CD8-positive, alpha-beta memory T cell (primary cell): ENCODE data around the gene BLM. TPM values are rescaled to one million over a fixed set of nuclear protein-coding genes. Genes with fewer than 3 reads are reported as not detected.

ENCODE experiments used
- CTCF ChIA-PET: fragments of 350-600 bp; sonication (Branson Sonifier 250); formaldehyde crosslinking; loops from one replicate; lab custom pipeline; 2021; ENCODE audit warnings: antibody characterized with exemption; lab: Charles Lee
- POLR2A ChIA-PET: fragments of 350-600 bp; sonication (Branson Sonifier 250); formaldehyde crosslinking; loops from one replicate; lab custom pipeline; 2021; ENCODE audit warnings: antibody characterized with exemption; lab: Charles Lee
- DNase-seq, 5 donors: peaks; one replicate each; pipeline versions ENCODE4 v3.0.0 to v3.0.0-alpha.2; 2020 to 2022; ENCODE audit warnings: mixed read lengths in 1 of 5
- H3K27ac ChIP-seq: one replicate; pipeline ENCODE4 v1.7.0; 2013; ENCODE audit warnings: low read depth, mild to moderate bottlenecking, low read length, moderate library complexity
- H3K27me3 ChIP-seq: 2 replicates; pipeline ENCODE4 v1.7.0; 2013; ENCODE audit warnings: low read length, mild to moderate bottlenecking; ENCODE audit not compliant: insufficient read depth, poor library complexity, severe bottlenecking
- H3K36me3 ChIP-seq: 2 replicates; pipeline ENCODE4 v1.7.0; 2013; ENCODE audit warnings: mild to moderate bottlenecking, low read length, moderate library complexity; ENCODE audit not compliant: insufficient read depth
- H3K4me1 ChIP-seq: 2 replicates; pipeline ENCODE4 v1.7.0; 2013; ENCODE audit warnings: mild to moderate bottlenecking, low read length, moderate library complexity; ENCODE audit not compliant: insufficient read depth
- H3K4me3 ChIP-seq: 2 replicates; pipeline ENCODE4 v1.7.0; 2013; ENCODE audit warnings: mild to moderate bottlenecking, low read length
- H3K9me3 ChIP-seq: 2 replicates; pipeline ENCODE4 v1.7.0; 2013; ENCODE audit warnings: mild to moderate bottlenecking, low read length
- H3K27ac Mint-ChIP-seq, 8 donors: one replicate each; pipeline ENCODE4 v1.8.0; 2020 to 2021; ENCODE audit warnings: mixed read lengths in 8 of 8, mild to moderate bottlenecking in 6 of 8, inconsistent platforms in 3 of 8, moderate library complexity in 3 of 8
- H3K27me3 Mint-ChIP-seq, 2 donors: one replicate each; pipeline ENCODE4 v1.8.0; 2020 to 2021; ENCODE audit warnings: mixed read lengths in 2 of 2, mild to moderate bottlenecking in 1 of 2, moderate library complexity in 1 of 2
- H3K36me3 Mint-ChIP-seq, 3 donors: one replicate each; pipeline ENCODE4 v1.8.0; 2020 to 2021; ENCODE audit warnings: mixed read lengths in 3 of 3, inconsistent platforms in 1 of 3, mild to moderate bottlenecking in 1 of 3
- H3K4me1 Mint-ChIP-seq, 3 donors: one replicate each; pipeline ENCODE4 v1.8.0; 2020 to 2021; ENCODE audit warnings: mixed read lengths in 3 of 3, inconsistent platforms in 1 of 3, mild to moderate bottlenecking in 1 of 3
- H3K4me3 Mint-ChIP-seq, 7 donors: one replicate each; pipeline ENCODE4 v1.8.0; 2020 to 2021; ENCODE audit warnings: mixed read lengths in 7 of 7, mild to moderate bottlenecking in 6 of 7, moderate library complexity in 4 of 7, inconsistent platforms in 2 of 7
- H3K9me3 Mint-ChIP-seq, 5 donors: one replicate each; pipeline ENCODE4 v1.8.0; 2020 to 2022; ENCODE audit warnings: mixed read lengths in 5 of 5, mild to moderate bottlenecking in 3 of 5, moderate library complexity in 2 of 5, inconsistent platforms in 1 of 5
- polyA plus RNA-seq: library from polyadenylated mRNA; unstranded; fragments of 300-500 nt; fragmentation: Illumina TruSeq; gene quantifications from one replicate; pipeline ENCODE4 v1.2.3, GENCODE V29; 2021
- total RNA-seq, 2 experiments: library from RNA; stranded (reverse); gene quantifications; one replicate each; pipeline ENCODE4 v1.2.3, GENCODE V29; 2021

Gene BLM
- total and polyA plus RNA-seq, 3 experiments from 2014 or later = 5.8 to 37.6 (median 37.0) TPM

DNA sequence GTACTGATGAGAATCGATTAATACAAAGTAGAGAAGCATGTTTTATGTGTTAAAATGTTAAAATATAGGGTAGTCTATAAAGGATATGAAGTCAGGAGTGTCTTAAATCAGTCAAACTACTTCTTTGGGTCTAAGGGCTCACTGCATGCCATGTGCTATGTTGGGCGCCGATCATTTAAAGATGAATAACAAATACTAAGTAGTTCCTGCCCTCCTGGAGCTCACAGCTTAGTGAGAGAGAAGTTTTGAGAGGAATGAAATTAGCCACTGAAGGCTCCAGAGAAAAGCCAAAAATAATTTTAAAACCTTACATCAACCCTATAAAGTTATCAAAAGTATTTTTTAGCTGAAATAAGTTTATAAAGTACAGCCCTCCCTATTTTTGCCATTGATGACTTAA is 44.5 kb downstream of the BLM start:
- no peaks in the 10 kb centered on the region for H3K4me1 Mint-ChIP-seq
- no peak for DNase-seq
- peaks cover 0 to 45% (median 15%) of the 10 kb centered on the region in 3 donors for H3K36me3 Mint-ChIP-seq
- Histone ChIP-seq H3K4me1 (no peaks in the 10 kb centered on the region), H3K9me3 (no peaks in the 10 kb centered on the region), H3K36me3 (no peaks in the 10 kb centered on the region), H3K4me3 (no peak overlapping the region), H3K27ac (no peak overlapping the region), H3K27me3 (no peaks in the 10 kb centered on the region)
- no peaks in the 10 kb centered on the region for H3K9me3 Mint-ChIP-seq
- H3K27me3 Mint-ChIP-seq = no peaks in the 10 kb centered on the region
- POLR2A ChIA-PET = no interaction called here
- peak overlapping the region in 2 of 8 donors; percentile 7 to 70 for H3K27ac Mint-ChIP-seq
- no peak overlapping the region for H3K4me3 Mint-ChIP-seq
- CTCF ChIA-PET = no interaction called here

DNA sequence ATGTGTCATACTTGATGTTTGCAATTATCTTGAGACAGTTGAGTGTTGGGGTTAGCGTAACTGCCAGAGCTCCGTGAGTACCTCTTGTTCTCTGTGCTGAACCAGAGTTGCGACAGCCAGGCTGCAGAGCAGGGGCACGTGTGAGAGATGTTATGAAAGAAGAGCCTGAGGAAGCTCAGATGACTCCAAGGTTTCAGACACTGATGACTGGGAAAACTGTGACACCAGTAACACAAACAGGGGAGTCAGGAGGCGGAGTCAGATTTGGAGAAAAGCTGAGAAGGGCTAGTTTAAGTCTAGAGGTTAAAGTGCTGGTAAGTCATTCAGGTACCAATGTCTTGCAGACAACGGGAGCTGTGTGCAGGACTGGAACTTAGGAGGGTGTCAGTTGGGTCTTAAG is 45.0 kb downstream of the BLM start:
- Histone ChIP-seq H3K9me3 (no peaks in the 10 kb centered on the region), H3K4me3 (no peak overlapping the region), H3K4me1 (no peaks in the 10 kb centered on the region), H3K36me3 (no peaks in the 10 kb centered on the region), H3K27ac (no peak overlapping the region), H3K27me3 (no peaks in the 10 kb centered on the region)
- no peak for DNase-seq
- Mint-ChIP-seq H3K27me3 (no peaks in the 10 kb centered on the region), H3K27ac (peak overlapping the region in 2 of 8 donors; percentile 30 to 67), H3K4me3 (no peak overlapping the region), H3K9me3 (no peaks in the 10 kb centered on the region), H3K4me1 (no peaks in the 10 kb centered on the region), H3K36me3 (peaks cover 0 to 41% (median 14%) of the 10 kb centered on the region in 3 donors)
- POLR2A ChIA-PET = no interaction called here
- CTCF ChIA-PET = no interaction called here

DNA sequence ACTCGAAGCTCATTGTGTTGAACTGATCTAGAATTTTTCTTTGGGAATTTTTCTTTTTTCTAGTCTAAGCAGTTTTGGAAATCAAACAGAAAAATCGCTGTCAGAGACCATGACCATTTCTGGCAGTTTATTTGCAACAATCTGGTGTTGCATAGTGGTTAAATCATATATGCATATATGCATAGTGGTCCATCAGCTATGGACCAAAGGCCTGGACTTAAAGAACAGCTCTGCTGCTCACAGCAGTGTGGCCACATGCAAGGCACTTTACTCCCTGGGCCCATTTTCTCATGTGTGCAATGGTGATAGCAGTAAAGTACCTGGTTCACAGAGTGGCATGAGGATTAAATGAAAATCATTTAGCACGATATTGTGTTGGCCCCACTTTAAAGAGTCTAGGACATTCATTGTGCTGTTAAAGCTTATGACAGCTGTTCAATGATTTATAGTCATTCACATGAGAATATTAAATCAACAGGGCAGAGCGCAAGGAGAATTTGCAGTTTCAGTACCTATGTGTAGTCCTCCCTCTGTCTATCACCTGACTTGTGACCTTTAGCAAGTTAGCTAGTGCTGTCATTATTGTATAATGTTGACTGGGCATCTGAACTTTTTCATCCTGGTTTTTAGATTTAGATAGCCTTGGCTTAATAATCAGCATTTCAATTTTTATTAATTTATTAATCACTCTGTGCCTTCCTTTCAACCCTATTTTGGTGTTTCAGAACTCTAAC is 46.4 kb downstream of the BLM start:
- H3K27me3 ChIP-seq = no peaks in the 10 kb centered on the region
- no peak for DNase-seq
- no peaks in the 10 kb centered on the region for H3K4me1 Mint-ChIP-seq
- no peak overlapping the region for H3K4me3 ChIP-seq
- H3K27me3 Mint-ChIP-seq = no peaks in the 10 kb centered on the region
- no peaks in the 10 kb centered on the region for H3K4me1 ChIP-seq
- H3K9me3 ChIP-seq = no peaks in the 10 kb centered on the region
- ChIA-PET POLR2A (no interaction called here), CTCF (interaction anchor here (2.9 kb wide), 1 partner anchor 122 kb away, joined by 7 read pairs; no protein-coding TSS in a partner anchor)
- no peaks in the 10 kb centered on the region for H3K9me3 Mint-ChIP-seq
- peaks cover 0 to 44% (median 19%) of the 10 kb centered on the region in 3 donors for H3K36me3 Mint-ChIP-seq
- no peak overlapping the region for H3K27ac ChIP-seq
- H3K36me3 ChIP-seq = no peaks in the 10 kb centered on the region
- no peak overlapping the region for H3K4me3 Mint-ChIP-seq
- peak overlapping the region in 1 of 8 donors; percentile 52 for H3K27ac Mint-ChIP-seq

DNA sequence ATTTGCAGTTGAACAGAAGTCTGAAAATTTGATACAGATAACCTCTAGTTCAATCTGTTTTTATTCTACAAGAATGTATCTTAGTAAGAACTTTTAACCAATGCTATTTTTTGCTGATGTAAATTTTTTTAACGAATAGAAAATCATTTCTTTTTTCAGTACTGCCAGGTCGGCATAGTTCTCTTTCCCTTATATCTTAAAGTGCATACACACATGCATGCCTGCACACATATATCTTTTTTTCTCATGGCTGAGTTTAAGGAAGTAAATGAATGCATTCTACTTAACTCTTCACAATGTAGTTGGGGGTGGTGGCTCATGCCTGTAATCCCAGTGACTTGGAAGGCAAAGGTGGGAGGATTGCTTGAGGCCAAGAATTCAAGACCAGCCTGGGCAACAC is 48.4 kb downstream of the BLM start:
- H3K4me1 ChIP-seq = no peaks in the 10 kb centered on the region
- DNase-seq = no peak
- H3K9me3 ChIP-seq = no peaks in the 10 kb centered on the region
- no peak overlapping the region for H3K4me3 Mint-ChIP-seq
- H3K4me3 ChIP-seq = no peak overlapping the region
- ChIA-PET POLR2A (interaction anchor here (0.5 kb wide), 1 partner anchor 9 kb away, joined by 3 read pairs; no protein-coding TSS in a partner anchor), CTCF (interaction anchor here (2.9 kb wide), 1 partner anchor 120 kb away, joined by 7 read pairs; no protein-coding TSS in a partner anchor)
- H3K4me1 Mint-ChIP-seq = no peaks in the 10 kb centered on the region
- H3K36me3 Mint-ChIP-seq = peaks cover 0 to 50% (median 19%) of the 10 kb centered on the region in 3 donors
- no peak overlapping the region for H3K27ac ChIP-seq
- no peaks in the 10 kb centered on the region for H3K9me3 Mint-ChIP-seq
- H3K36me3 ChIP-seq = no peaks in the 10 kb centered on the region
- H3K27me3 ChIP-seq = no peaks in the 10 kb centered on the region
- H3K27me3 Mint-ChIP-seq = no peaks in the 10 kb centered on the region
- H3K27ac Mint-ChIP-seq = no peak overlapping the region

DNA sequence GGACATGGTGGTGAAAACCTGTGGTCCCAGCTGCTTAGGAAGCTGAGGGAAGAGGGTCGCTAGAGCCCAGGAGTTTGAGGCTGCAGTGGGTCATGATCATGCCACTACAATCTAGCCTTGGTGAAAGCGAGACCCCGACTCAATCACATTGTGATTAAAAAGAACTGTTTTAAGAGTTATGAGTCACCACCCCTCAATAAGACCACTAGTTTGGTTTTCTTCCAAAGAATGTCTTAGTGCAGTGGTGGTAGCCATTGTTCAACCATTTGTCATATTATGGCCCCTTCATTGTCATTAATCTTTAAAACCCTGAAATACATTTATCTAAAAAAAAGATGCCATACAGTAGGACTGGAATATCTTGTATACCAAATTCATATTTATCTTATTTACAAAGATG is 48.8 kb downstream of the BLM start:
- no peaks in the 10 kb centered on the region for H3K27me3 Mint-ChIP-seq
- no peak for DNase-seq
- Histone ChIP-seq H3K36me3 (no peaks in the 10 kb centered on the region), H3K4me1 (no peaks in the 10 kb centered on the region), H3K4me3 (no peak overlapping the region), H3K9me3 (no peaks in the 10 kb centered on the region), H3K27me3 (no peaks in the 10 kb centered on the region), H3K27ac (no peak overlapping the region)
- H3K4me1 Mint-ChIP-seq = no peaks in the 10 kb centered on the region
- POLR2A ChIA-PET = interaction anchor here (0.5 kb wide), 1 partner anchor 10 kb away, joined by 3 read pairs; no protein-coding TSS in a partner anchor
- H3K36me3 Mint-ChIP-seq = peaks cover 0 to 47% (median 20%) of the 10 kb centered on the region in 3 donors
- no peaks in the 10 kb centered on the region for H3K9me3 Mint-ChIP-seq
- no peak overlapping the region for H3K27ac Mint-ChIP-seq
- CTCF ChIA-PET = no interaction called here
- no peak overlapping the region for H3K4me3 Mint-ChIP-seq

DNA sequence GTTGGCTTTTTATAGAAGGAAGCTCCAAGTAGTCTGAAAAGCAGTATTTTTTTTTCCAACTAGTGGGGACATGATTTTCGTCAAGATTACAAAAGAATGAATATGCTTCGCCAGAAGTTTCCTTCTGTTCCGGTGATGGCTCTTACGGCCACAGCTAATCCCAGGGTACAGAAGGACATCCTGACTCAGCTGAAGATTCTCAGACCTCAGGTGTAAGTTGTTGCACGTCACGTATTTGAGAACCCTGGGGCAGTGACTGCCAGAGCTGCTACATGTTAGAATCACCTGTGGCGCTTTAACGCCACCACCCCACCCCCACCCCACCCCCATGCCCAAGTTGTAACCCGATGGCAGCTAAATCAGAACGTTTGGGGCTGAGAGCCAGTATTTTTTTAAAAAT is 52.2 kb downstream of the BLM start:
- Mint-ChIP-seq H3K27me3 (no peaks in the 10 kb centered on the region), H3K9me3 (no peaks in the 10 kb centered on the region), H3K36me3 (peaks cover 0 to 43% (median 22%) of the 10 kb centered on the region in 3 donors), H3K4me3 (no peak overlapping the region), H3K4me1 (no peaks in the 10 kb centered on the region), H3K27ac (no peak overlapping the region)
- H3K36me3 ChIP-seq = no peaks in the 10 kb centered on the region
- H3K27me3 ChIP-seq = no peaks in the 10 kb centered on the region
- H3K4me3 ChIP-seq = no peak overlapping the region
- no peaks in the 10 kb centered on the region for H3K4me1 ChIP-seq
- CTCF ChIA-PET = interaction anchor here (0.9 kb wide), 1 partner anchor 12 kb away, joined by 3 read pairs; no protein-coding TSS in a partner anchor
- DNase-seq = no peak
- no peaks in the 10 kb centered on the region for H3K9me3 ChIP-seq
- POLR2A ChIA-PET = no interaction called here
- H3K27ac ChIP-seq = no peak overlapping the region

DNA sequence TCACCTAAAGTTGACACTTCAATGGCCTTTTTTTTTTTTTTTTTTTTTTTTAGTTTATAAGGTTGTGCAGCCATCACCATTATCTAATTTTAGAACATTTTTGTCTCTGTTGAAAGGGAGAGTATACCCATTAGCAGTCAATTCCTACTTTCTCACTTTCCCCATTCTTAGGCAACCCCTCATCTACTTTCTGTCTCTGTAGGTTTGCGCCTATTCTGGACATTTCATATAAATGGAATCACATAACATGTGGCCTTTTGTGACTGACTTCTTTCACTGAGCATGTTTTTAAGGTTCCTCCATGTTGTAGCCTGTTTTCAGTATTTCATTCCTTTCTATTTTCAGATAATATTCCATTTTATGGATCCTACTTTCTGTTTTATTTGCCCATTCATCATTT is 56.3 kb downstream of the BLM start:
- Mint-ChIP-seq H3K36me3 (peaks cover 4 to 32% (median 11%) of the 10 kb centered on the region in 3 donors), H3K9me3 (no peaks in the 10 kb centered on the region), H3K27ac (no peak overlapping the region)

DNA sequence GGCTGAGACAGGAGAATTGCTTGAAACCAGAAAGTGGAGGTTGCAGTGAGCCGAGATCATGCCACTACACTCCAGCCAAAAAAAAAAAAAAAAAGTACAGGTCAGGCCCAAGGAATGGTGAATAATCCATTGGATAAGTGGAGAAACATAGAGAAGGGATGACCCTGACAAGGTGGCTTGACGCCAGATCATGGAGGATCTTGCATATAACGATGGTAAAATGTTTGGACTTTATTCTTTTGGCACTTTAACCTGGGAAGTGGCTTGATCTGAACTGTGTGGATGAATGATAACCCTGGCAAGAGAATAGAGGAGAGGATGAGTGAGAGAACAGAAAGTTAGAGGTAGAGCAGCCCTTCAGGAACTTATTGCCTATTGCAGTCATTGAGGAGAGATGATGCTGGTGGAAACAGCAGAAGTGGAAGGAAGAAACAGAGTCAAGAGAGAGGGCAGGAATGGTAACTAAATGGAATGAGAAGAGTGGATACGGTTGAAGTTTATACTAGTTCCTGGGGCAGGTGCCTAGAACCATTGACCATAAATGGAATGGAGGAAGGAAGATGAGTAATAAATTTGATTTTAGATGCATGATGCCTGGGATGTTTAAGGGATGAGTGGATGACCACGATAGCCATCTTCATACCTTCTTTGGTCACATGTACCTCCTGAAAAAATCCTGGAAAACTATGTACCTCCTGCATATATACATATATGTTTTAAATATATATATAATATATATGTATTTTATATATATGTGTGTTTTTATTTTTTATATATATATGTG is 57.8 kb downstream of the BLM start:
- Mint-ChIP-seq H3K9me3 (no peaks in the 10 kb centered on the region), H3K27me3 (no peaks in the 10 kb centered on the region), H3K4me1 (peaks cover 3 to 5% (median 4%) of the 10 kb centered on the region in 3 donors), H3K4me3 (no peak overlapping the region), H3K27ac (peak overlapping the region in 3 of 8 donors; percentile 1 to 37 (median 19)), H3K36me3 (peaks cover 4 to 21% (median 11%) of the 10 kb centered on the region in 3 donors)
- no peaks in the 10 kb centered on the region for H3K36me3 ChIP-seq
- ChIA-PET CTCF (no interaction called here), POLR2A (no interaction called here)
- no peak overlapping the region for H3K4me3 ChIP-seq
- no peaks in the 10 kb centered on the region for H3K4me1 ChIP-seq
- H3K9me3 ChIP-seq = no peaks in the 10 kb centered on the region
- H3K27me3 ChIP-seq = no peaks in the 10 kb centered on the region
- no peak overlapping the region for H3K27ac ChIP-seq
- no peak for DNase-seq

More for the DNA sequence above, 56.3 kb downstream of the BLM start:
- ChIA-PET POLR2A (no interaction called here), CTCF (no interaction called here)
- DNase-seq = no peak
- Mint-ChIP-seq H3K27me3 (no peaks in the 10 kb centered on the region), H3K4me3 (no peak overlapping the region), H3K4me1 (no peaks in the 10 kb centered on the region)
- no peak overlapping the region for H3K27ac ChIP-seq
- no peak overlapping the region for H3K4me3 ChIP-seq
- H3K9me3 ChIP-seq = no peaks in the 10 kb centered on the region
- H3K36me3 ChIP-seq = no peaks in the 10 kb centered on the region
- no peaks in the 10 kb centered on the region for H3K4me1 ChIP-seq
- H3K27me3 ChIP-seq = no peaks in the 10 kb centered on the region
